Stromal cell of bone marrow (primary cell): Measurements from ENCODE around the gene PPP2CA.

Experiments
- DNase-seq: peaks from one replicate; pipeline ENCODE4 v3.0.0-alpha.2; 2012; ENCODE audit warnings: low read depth

PPP2CA gene

DNA sequence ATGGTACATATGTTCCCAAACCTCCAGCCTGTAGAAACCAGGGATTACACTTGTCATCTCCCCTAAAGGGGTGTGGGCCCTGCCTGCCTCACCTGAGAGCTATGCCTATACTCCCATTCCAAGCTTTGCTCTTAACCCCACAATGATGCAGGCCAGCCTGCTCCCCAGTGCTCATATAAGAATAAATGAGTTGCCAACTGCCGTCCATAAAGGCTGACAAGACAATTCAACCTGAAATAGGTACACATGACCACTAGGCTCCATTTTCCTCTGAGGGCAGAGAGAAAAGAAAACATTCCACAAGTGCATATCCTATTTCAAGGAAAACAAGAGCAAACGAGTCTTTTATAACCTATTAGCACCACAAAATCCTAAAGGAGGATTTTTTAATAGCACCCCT, 77.6 kb downstream of the PPP2CA start:
- DNase-seq: no peak

DNA sequence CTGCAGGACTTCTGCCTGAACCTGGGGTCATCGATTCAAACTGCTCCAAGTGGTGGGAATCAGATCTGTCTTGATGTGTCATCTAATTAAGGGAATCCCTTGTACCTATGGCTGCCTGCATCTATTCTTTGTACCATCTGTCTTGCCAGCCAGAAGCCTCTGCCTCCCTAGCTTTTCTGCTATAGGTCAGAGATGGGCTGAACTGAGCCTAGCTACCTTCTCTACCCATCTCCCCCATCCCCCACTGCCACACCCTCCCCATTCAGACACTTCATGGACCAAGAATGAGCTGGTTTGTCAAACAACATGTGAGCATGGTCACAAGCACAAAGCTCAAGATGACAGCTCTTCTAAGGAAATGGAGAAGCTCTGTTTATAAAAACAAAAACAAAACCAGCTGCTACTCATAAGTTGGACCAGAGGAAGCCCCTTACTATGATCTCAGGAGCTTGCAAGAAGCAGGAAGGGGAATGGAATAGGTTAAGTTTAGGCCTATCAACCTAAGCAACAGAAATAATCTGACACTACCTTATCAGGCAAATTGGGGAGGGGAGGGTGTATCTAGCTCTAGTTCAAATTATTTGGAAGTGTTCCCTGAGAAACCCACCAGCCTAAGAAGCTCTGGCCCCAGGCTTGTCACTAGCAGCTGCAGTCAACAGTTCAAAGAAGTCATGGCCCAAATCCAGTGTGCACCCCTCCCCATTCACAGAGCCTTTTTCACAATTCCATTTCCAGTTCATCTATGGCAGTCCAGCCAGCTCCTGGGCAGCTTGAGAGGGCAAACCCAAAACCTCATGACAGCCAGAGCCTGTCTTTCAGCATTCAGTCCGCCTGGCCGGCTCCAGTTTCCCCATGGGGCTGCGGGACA, 79.0 kb downstream of the PPP2CA start:
- DNase-seq: no peak

DNA sequence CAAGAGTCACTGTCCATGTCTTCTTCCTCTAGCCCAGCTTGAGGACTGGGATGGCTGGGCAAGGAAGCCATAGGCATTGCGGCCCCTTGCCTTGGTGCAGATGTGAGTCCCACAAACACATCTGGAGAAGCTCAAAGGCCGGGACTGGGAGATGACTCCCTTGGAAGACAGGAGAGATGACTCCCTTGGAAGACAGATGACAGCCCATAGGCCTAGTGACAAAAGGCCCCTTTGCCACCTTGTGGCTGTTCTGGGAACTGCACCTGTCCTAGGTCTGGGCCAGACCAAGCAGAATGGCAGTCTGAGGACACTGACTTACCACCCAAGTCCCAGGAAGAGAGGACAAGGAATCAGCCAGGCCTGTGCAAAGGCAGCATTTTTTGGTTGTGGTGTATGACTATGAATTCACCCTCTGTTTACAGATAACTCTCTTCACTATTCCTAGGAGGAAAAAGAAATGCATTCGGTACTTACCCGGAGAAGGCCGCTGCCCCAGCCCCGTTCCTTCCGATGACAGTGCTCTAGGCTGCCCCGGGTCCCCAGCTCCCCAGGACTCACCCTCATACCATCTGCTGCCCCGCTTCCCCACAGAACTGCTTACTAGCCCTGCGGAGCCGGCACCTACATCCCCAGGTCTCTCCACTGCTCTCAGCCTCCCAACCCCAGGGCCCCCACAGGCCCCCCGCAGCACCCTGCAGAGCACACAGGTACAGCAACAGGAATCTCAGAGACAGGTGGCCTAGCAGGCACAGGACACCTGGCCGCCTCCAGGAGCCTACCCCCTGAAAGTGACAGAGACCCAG, 79.9 kb downstream of the PPP2CA start:
- no peak for DNase-seq

DNA sequence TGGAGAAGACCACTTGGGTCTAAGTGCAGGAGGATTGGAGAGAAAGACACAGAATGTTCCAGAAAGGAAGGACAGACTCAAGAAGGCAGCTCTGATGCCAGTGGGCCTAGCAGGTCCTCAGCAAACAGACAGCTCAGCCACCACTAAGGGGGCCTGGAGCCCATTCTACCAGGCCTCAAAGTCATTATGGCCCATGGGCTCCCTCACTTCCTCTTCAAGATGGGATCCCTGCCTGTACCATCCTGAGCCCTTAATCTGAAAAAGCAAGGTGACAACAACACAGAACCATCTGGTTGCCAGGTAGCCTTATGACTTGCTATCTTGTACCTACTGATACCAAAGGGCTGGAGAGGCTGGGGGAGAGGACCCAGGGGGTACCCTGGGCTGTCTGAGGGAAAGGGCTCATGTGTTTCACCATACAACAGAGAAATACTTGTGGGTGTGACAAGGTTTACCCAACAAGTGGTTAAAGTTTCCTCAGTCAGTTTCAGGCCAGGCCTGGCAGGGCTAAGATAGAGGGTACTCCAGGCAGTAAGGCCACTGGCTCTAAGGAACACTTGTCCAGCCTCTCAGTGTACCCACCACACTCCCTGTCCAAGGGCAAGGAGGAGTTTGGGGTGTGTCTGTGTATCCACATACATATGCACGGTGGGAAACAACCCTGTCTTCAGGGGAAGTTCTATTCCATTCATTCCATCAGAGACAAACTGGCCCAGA, 80.7 kb downstream of the PPP2CA start:
- DNase-seq: no peak
